ENCODE measurements around the gene GIN1.

DNA sequence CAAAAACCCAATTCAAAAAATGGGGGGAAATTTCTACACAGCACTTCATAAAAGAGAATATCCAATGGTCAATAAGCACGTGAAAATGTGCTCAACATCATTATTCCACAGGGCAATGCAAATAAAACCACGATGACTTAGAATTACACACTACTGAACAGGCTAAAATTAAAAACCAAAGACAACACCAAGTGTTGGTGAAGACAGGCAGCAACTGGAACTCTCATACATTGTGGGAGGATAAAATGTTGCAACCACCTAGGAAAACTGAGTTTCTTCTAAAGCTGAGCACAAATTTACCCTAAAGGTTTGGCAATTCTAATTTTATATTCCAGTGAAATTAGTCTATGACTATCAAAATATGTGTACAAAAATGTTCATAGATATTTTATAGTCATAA lies 9.5 kb downstream of the GIN1 start:
- no peak for TF ChIP-seq EP300 (IDR thresholded peaks at IDR 0.05)
- TF ChIP-seq, protein P1, sequence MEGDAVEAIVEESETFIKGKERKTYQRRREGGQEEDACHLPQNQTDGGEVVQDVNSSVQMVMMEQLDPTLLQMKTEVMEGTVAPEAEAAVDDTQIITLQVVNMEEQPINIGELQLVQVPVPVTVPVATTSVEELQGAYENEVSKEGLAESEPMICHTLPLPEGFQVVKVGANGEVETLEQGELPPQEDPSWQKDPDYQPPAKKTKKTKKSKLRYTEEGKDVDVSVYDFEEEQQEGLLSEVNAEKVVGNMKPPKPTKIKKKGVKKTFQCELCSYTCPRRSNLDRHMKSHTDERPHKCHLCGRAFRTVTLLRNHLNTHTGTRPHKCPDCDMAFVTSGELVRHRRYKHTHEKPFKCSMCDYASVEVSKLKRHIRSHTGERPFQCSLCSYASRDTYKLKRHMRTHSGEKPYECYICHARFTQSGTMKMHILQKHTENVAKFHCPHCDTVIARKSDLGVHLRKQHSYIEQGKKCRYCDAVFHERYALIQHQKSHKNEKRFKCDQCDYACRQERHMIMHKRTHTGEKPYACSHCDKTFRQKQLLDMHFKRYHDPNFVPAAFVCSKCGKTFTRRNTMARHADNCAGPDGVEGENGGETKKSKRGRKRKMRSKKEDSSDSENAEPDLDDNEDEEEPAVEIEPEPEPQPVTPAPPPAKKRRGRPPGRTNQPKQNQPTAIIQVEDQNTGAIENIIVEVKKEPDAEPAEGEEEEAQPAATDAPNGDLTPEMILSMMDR (IDR thresholded peaks at IDR 0.05) = no peak
